Hepatocyte (in vitro differentiated cells): ENCODE results near the gene NPTXR. TPM values are rescaled to one million over a fixed set of nuclear protein-coding genes. Genes with fewer than 3 reads are reported as not detected.

ENCODE experiments used
- DNase-seq: peaks from one replicate; pipeline ENCODE4 v3.0.0-alpha.2; 2016; ENCODE audit warnings: low spot score
- H2AFZ ChIP-seq: fragments of 200-600 bp; sonication (generic); 2 replicates; pipeline ENCODE4 v1.6.0; 2016; ENCODE audit warnings: antibody characterized with exemption, mild to moderate bottlenecking
- H3K27ac ChIP-seq: fragments of 200-600 bp; sonication (generic); 2 replicates; pipeline ENCODE4 v1.5.1; 2016; ENCODE audit warnings: mild to moderate bottlenecking
- H3K27me3 ChIP-seq: fragments of 200-600 bp; sonication (generic); 2 replicates; pipeline ENCODE4 v1.6.1; 2016
- H3K36me3 ChIP-seq: fragments of 200-600 bp; sonication (generic); replicated peaks from 2 replicates; pipeline ENCODE4 v1.5.1; 2016; ENCODE audit warnings: low read depth; ENCODE audit not compliant: insufficient read depth
- H3K4me1 ChIP-seq: fragments of 200-600 bp; sonication (generic); 2 replicates; pipeline ENCODE4 v1.5.1; 2016; ENCODE audit warnings: mild to moderate bottlenecking, moderate library complexity; ENCODE audit not compliant: insufficient read depth
- H3K4me2 ChIP-seq: fragments of 200-600 bp; sonication (generic); 2 replicates; pipeline ENCODE4 v1.6.0; 2016
- H3K4me3 ChIP-seq: fragments of 200-600 bp; sonication (generic); 2 replicates; pipeline ENCODE4 v1.5.1; 2016; ENCODE audit warnings: mild to moderate bottlenecking
- H3K79me2 ChIP-seq: fragments of 200-600 bp; sonication (generic); 2 replicates; pipeline ENCODE4 v1.6.0; 2017; ENCODE audit warnings: mild to moderate bottlenecking
- H3K9me2 ChIP-seq: fragments of 200-600 bp; sonication (generic); replicated peaks from 2 replicates; pipeline ENCODE4 v1.6.0; 2017; ENCODE audit warnings: mild to moderate bottlenecking; ENCODE audit not compliant: insufficient read depth
- H3K9me3 ChIP-seq: fragments of 200-600 bp; sonication (generic); 2 replicates; pipeline ENCODE4 v1.5.1; 2016; ENCODE audit warnings: low read depth, mild to moderate bottlenecking
- H4K20me1 ChIP-seq: fragments of 200-600 bp; sonication (generic); 2 replicates; pipeline ENCODE4 v1.6.0; 2016; ENCODE audit warnings: mild to moderate bottlenecking; ENCODE audit not compliant: insufficient read depth, poor library complexity, severe bottlenecking
- CTCF ChIP-seq: fragments of 200-600 bp; sonication (generic); IDR thresholded peaks from 2 replicates; pipeline ENCODE4 v1.5.1; 2016; ENCODE audit warnings: antibody characterized with exemption, mild to moderate bottlenecking; ENCODE audit not compliant: poor library complexity
- EZH2 ChIP-seq: fragments of 200-600 bp; sonication (generic); IDR thresholded peaks from 2 replicates; pipeline ENCODE4 v1.6.1; 2016; ENCODE audit warnings: antibody characterized with exemption, mild to moderate bottlenecking, borderline replicate concordance
- EZH2phosphoT487 ChIP-seq: fragments of 200-600 bp; sonication (generic); IDR thresholded peaks from one replicate; pipeline ENCODE4 v1.6.1; 2018; ENCODE audit warnings: antibody characterized with exemption, mild to moderate bottlenecking, low read depth, moderate library complexity; ENCODE audit not compliant: unreplicated experiment, severe bottlenecking
- WGBS: methylation state at CpG from one replicate; pipeline ENCODE4 v1.1.6; 2016; ENCODE audit warnings: low lambda C conversion rate; ENCODE audit errors: missing lambda C conversion rate; 5-methylcytosine and 5-hydroxymethylcytosine counted together
- polyA plus RNA-seq: library from polyadenylated mRNA; unstranded; fragments of >200 nt; fragmentation: Nextera tagmentation; extraction: Ambion mirVana; gene quantifications from 2 replicates; pipeline ENCODE4 v1.2.1, GENCODE V29; 2016
- total RNA-seq: library from RNA; depleted of rRNA; stranded (reverse); fragments of >200 nt; gene quantifications from 2 replicates; pipeline ENCODE4 v1.2.3, GENCODE V29; 2014

Gene NPTXR
- total and polyA plus RNA-seq, 2 experiments from 2014 or later, result 3.3 to 3.8 TPM

GRCh38 chr22:38850399-38850798, 6.6 kb upstream of the NPTXR start:
- Histone ChIP-seq H3K27ac (no peak overlapping the region), H3K27me3 (no peaks in the 10 kb centered on the region), H3K9me2 (no peaks in the 10 kb centered on the region), H3K4me3 (no peak overlapping the region), H2AFZ (no peak overlapping the region), H3K4me2 (no peak overlapping the region), H4K20me1 (no peaks in the 10 kb centered on the region), H3K4me1 (no peaks in the 10 kb centered on the region), H3K9me3 (no peaks in the 10 kb centered on the region), H3K79me2 (no peaks in the 10 kb centered on the region), H3K36me3 (no peaks in the 10 kb centered on the region)
- WGBS, result 84% methylated on average over 2 of the region's 2 CpGs
- DNase-seq, result no peak
- TF ChIP-seq EZH2, result no peak
- no peak for TF ChIP-seq CTCF
- no peak for TF ChIP-seq EZH2phosphoT487

- H2AFZ ChIP-seq, result no peak overlapping the region
- TF ChIP-seq EZH2 (no peak), CTCF (no peak)
- no peak overlapping the region for H3K27ac ChIP-seq
- WGBS, result 76% methylated on average over 6 of the region's 6 CpGs
- no peak for DNase-seq
- H4K20me1 ChIP-seq, result no peaks in the 10 kb centered on the region
- H3K9me3 ChIP-seq, result no peaks in the 10 kb centered on the region
- no peaks in the 10 kb centered on the region for H3K4me1 ChIP-seq
- H3K36me3 ChIP-seq, result no peaks in the 10 kb centered on the region
- H3K79me2 ChIP-seq, result no peaks in the 10 kb centered on the region
- H3K4me3 ChIP-seq, result no peak overlapping the region
- H3K9me2 ChIP-seq, result no peaks in the 10 kb centered on the region
- no peak overlapping the region for H3K4me2 ChIP-seq
- peaks cover 5% of the 10 kb centered on the region for H3K27me3 ChIP-seq
Measured at GRCh38 chr22:38849811-38850210, 6.0 kb upstream of the NPTXR start.

- DNase-seq, result no peak
- Histone ChIP-seq H3K9me3 (no peaks in the 10 kb centered on the region), H2AFZ (no peak overlapping the region), H3K4me2 (no peak overlapping the region), H3K4me3 (no peak overlapping the region), H3K9me2 (no peaks in the 10 kb centered on the region), H3K27ac (no peak overlapping the region), H3K4me1 (peaks cover 11% of the 10 kb centered on the region), H3K79me2 (peaks cover 4% of the 10 kb centered on the region), H3K27me3 (peaks cover 17% of the 10 kb centered on the region), H3K36me3 (no peaks in the 10 kb centered on the region), H4K20me1 (peaks cover 5% of the 10 kb centered on the region)
- TF ChIP-seq EZH2 (no peak), CTCF (no peak), EZH2phosphoT487 (no peak)
- WGBS, result 90% methylated on average over 1 of the region's 1 CpG
Measured at GRCh38 chr22:38846412-38846811, 2.6 kb upstream of the NPTXR start.
